GM18520 (cell line): Measurements from ENCODE around the gene GALNT12.

Source experiments
- ATAC-seq: cut with Tn5 transposase; IDR thresholded peaks from one replicate; pipeline ENCODE4 v1.9.1; 2021; ENCODE audit not compliant: unreplicated experiment

Gene GALNT12, protein sequence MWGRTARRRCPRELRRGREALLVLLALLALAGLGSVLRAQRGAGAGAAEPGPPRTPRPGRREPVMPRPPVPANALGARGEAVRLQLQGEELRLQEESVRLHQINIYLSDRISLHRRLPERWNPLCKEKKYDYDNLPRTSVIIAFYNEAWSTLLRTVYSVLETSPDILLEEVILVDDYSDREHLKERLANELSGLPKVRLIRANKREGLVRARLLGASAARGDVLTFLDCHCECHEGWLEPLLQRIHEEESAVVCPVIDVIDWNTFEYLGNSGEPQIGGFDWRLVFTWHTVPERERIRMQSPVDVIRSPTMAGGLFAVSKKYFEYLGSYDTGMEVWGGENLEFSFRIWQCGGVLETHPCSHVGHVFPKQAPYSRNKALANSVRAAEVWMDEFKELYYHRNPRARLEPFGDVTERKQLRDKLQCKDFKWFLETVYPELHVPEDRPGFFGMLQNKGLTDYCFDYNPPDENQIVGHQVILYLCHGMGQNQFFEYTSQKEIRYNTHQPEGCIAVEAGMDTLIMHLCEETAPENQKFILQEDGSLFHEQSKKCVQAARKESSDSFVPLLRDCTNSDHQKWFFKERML

GRCh38 chr9:98807070-98807813 is at the start of gene GALNT12:
GALNT12 (plus strand) TSS chr9:98807670; CDS start chr9:98807699, 29 bp downstream.
- ATAC-seq: no peak

GRCh38 chr9:98760231-98760630 is 47.2 kb upstream of the GALNT12 start:
- ATAC-seq: no peak

GRCh38 chr9:98763986-98764745 is 43.3 kb upstream of the GALNT12 start:
- ATAC-seq: no peak

- no peak for ATAC-seq
Measured at GRCh38 chr9:98765256-98765655, 42.2 kb upstream of the GALNT12 start.

GRCh38 chr9:98766586-98766985 is 40.9 kb upstream of the GALNT12 start:
- no peak for ATAC-seq

DNA sequence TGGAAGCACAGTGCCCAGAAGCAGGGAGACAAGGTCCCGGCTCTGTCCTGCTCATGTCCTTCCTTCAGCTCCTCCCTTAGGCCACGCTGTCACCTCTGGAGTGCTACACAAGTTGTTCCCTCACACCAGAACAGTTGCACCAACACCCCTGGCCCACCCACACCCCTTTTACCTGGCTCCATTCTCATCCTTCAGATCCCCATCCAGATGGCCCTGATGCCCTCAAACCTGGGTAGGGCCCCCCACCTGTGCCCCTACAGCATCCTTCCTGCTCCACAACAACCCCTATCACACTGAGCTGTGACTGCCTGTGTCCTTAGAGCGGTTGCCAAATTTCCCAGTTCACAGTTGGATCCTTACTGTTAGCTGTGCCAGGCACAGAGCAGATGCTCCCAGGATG is 40.3 kb upstream of the GALNT12 start:
- no peak for ATAC-seq

GRCh38 chr9:98767915-98768314 is 39.6 kb upstream of the GALNT12 start:
- ATAC-seq: no peak

GRCh38 chr9:98768344-98768743 is 39.1 kb upstream of the GALNT12 start:
- ATAC-seq: no peak

DNA sequence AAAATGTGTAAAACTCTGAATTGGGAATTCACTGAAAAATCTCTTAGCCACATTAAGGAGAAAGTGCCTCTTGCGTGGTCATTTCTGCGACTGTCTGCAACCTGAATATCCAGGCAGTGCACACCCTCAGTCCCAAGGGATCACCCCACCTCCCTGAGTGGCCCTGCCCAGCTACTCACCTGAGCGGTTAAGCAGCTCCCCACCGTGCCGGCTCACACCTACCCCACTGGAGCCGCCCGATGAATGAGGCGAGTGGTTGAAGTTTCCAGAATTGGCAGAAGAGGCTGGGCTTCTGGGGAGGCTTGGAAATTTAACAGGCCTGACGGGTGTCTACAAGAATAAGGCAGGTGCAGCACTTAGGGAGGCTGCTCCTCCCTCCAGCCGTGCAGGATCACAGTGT is 36.8 kb upstream of the GALNT12 start:
- ATAC-seq: no peak

GRCh38 chr9:98771209-98771874 is 36.1 kb upstream of the GALNT12 start:
- no peak for ATAC-seq

DNA sequence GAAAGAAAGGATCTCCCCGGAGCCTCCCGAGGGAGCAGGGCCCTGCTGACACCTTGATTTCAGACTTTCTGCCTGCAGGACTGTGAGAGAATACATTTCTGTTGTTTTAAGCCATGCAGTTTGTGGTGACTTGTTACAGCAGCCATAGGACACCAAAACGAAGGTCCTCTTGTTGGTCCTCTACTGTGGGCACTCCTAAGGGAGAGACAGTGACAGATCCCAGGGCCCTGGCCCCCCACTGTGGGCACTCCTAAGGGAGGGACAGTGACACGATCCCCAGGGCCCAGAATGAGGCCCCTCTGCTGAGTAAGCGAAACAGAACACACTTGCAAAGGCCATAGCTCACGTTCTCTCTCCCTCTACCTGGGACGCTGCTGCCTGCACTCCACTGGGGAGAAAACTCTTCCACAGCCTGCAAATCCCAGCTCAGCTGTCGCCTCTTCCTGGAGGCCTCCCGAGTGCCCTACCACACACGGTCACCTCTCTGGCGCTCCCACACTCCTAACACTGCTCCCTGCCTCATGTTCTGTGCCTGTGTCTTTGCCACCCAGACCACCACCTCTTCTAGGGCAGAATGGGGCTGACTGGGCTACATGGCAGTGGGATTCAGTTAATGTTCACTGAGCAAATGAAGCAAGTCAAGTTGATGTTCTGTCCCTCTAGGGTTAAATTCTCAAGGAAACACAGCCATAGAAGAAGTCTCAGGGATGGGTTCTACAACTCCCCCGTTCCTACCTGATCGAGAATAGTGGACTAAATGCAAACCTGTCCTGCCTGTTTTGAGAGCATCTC is 34.9 kb upstream of the GALNT12 start:
- no peak for ATAC-seq

- no peak for ATAC-seq
Measured at GRCh38 chr9:98773721-98774120, 33.7 kb upstream of the GALNT12 start.

DNA sequence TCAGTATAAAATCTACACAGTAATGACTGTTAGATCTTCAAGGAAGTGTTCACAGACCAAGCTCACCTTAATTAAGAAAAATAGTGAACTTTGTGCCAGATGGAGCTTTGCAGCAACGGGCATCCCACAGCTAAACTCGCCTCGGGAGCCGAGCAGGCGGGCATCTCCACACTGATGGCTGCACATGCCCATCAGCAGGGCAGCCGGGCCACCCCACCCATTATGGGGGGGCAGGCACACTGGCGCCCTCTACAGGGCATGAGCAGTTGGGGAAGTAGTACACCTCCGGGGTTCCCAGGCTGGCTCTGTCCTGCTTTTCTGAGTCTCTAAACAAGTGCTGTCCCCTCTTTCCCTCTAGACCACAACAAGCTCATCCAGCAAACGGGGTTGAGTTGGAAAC is 32.7 kb upstream of the GALNT12 start:
- ATAC-seq: no peak

DNA sequence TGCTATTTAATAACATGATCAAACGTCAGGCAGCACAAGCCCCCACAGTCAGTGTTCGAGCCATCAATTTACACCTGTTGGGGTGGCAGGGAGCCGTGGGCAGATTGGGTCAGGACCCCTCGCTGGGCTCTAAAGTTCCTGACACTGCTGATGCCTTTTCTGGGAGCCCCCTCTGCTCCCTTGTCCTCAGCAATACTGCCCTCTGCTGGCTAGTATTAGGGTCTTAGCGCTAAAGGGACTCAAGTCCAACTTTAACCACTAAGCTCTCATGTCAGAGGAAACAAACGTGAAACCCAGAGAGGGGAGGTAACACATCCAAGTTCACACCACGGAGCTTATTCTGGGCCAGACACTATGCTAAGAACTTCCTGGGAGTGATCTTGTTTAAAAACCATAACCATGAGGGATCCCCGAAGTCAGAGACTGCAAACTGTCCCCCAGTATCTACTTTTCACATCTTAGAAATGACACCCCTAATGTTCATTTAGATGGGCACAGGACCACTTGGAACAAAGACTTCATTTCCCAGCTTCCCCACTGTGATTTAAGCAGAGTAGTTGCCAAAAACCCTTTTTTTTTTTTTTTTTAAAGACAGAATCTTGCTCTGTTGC is 31.5 kb upstream of the GALNT12 start:
- no peak for ATAC-seq

DNA sequence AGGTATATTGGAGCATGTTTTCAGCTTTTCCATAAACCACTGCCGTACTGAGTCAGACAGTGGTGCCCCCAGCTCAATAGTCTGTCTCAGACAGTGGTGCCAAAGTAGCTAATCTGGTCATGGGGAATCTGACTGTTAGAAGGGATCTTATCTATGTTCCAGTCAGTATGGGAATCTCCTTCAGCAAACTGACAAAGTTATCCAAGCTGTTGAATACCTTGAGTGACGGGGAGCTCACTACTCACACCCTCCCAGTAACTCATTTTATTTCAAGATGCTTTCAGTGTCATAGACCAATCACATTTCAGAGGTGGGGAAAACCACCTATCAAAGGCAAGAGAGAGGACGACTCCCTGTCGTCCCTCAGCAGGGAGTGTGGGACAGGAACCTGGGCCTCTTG is 29.9 kb upstream of the GALNT12 start:
- no peak for ATAC-seq

- ATAC-seq: no peak
Measured at GRCh38 chr9:98778251-98778650, 29.2 kb upstream of the GALNT12 start.

- ATAC-seq: no peak
Measured at GRCh38 chr9:98778711-98779530, 28.5 kb upstream of the GALNT12 start.

GRCh38 chr9:98780059-98780749 is 27.3 kb upstream of the GALNT12 start:
- ATAC-seq: no peak
